NB4 (cell line): Measurements from ENCODE around the gene PRSS53.

Experiments
- MYC ChIP-seq: IDR thresholded peaks from 2 replicates; pipeline ENCODE4 v1.6.1; 2011; ENCODE audit warnings: low read depth, low read length
- TF ChIP-seq, protein P1 (sequence below): IDR thresholded peaks from one replicate; pipeline ENCODE4 v1.5.1; 2012; ENCODE audit warnings: low read depth, low read length

DNA sequence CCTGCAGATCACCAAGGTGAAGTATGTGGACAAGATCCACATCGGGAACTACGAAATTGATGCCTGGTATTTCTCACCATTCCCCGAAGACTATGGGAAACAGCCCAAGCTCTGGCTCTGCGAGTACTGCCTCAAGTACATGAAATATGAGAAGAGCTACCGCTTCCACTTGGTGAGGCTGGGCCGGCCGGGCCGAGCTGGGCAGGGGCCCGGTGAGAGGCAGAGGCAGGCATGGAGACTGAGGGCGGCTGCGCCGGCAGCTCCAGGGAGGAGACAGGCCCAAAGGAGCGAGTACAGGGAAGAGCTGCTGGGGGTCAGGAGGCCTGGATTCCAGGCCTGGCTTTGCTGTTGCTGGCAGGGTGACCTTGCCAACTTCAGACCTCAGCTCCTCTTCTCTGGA lies 38.4 kb upstream of the PRSS53 start:
- TF ChIP-seq, protein P1, sequence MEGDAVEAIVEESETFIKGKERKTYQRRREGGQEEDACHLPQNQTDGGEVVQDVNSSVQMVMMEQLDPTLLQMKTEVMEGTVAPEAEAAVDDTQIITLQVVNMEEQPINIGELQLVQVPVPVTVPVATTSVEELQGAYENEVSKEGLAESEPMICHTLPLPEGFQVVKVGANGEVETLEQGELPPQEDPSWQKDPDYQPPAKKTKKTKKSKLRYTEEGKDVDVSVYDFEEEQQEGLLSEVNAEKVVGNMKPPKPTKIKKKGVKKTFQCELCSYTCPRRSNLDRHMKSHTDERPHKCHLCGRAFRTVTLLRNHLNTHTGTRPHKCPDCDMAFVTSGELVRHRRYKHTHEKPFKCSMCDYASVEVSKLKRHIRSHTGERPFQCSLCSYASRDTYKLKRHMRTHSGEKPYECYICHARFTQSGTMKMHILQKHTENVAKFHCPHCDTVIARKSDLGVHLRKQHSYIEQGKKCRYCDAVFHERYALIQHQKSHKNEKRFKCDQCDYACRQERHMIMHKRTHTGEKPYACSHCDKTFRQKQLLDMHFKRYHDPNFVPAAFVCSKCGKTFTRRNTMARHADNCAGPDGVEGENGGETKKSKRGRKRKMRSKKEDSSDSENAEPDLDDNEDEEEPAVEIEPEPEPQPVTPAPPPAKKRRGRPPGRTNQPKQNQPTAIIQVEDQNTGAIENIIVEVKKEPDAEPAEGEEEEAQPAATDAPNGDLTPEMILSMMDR: no peak
- TF ChIP-seq MYC: no peak
